Measurements from ENCODE around the gene ANKRD13C.
"Not testable (repeated sequence)": the region's sequence is repeated elsewhere in the genome, so short reads cannot be mapped to it uniquely, and the experiment has no call there.

ANKRD13C gene

GRCh38 chr1:70382682-70383081 lies 28.2 kb upstream of the ANKRD13C start:
- TF ChIP-seq, protein P1, sequence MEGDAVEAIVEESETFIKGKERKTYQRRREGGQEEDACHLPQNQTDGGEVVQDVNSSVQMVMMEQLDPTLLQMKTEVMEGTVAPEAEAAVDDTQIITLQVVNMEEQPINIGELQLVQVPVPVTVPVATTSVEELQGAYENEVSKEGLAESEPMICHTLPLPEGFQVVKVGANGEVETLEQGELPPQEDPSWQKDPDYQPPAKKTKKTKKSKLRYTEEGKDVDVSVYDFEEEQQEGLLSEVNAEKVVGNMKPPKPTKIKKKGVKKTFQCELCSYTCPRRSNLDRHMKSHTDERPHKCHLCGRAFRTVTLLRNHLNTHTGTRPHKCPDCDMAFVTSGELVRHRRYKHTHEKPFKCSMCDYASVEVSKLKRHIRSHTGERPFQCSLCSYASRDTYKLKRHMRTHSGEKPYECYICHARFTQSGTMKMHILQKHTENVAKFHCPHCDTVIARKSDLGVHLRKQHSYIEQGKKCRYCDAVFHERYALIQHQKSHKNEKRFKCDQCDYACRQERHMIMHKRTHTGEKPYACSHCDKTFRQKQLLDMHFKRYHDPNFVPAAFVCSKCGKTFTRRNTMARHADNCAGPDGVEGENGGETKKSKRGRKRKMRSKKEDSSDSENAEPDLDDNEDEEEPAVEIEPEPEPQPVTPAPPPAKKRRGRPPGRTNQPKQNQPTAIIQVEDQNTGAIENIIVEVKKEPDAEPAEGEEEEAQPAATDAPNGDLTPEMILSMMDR (IDR thresholded peaks at IDR 0.05; ENCODE audit: low read depth, low read length, missing control alignments) = no peak
- Histone ChIP-seq H3K36me3 (replicated peaks) (no peaks in the 10 kb centered on the region), H3K27me3 (replicated peaks) (no peaks in the 10 kb centered on the region), H3K4me3 (ENCODE audit: low read depth, low read length) (no peak overlapping the region), H3K27ac (no peak overlapping the region)
- no peak for DNase-seq
- in situ Hi-C loops (cut with HindIII; ENCODE audit: low pct_ligation_motif_present, low sequenced_read_pairs) = no loop called here

GRCh38 chr1:70376196-70376595 lies 21.7 kb upstream of the ANKRD13C start:
- in situ Hi-C loops (cut with HindIII; ENCODE audit: low pct_ligation_motif_present, low sequenced_read_pairs) = no loop called here
- DNase-seq = no peak
- Histone ChIP-seq H3K27me3 (replicated peaks) (no peaks in the 10 kb centered on the region), H3K36me3 (replicated peaks) (no peaks in the 10 kb centered on the region), H3K4me3 (ENCODE audit: low read depth, low read length) (no peak overlapping the region), H3K27ac (no peak overlapping the region)
- TF ChIP-seq, protein P1 (IDR thresholded peaks at IDR 0.05; ENCODE audit: low read depth, low read length, missing control alignments) = no peak

- DNase-seq; H3K4me3 ChIP-seq (ENCODE audit: low read depth, low read length); H3K36me3 ChIP-seq (replicated peaks); in situ Hi-C loops (cut with HindIII; ENCODE audit: low pct_ligation_motif_present, low sequenced_read_pairs); H3K27me3 ChIP-seq (replicated peaks); H3K27ac ChIP-seq: not testable (repeated sequence)
Measured at GRCh38 chr1:70373580-70373979, 19.1 kb upstream of the ANKRD13C start.

GRCh38 chr1:70372426-70372825 lies 17.9 kb upstream of the ANKRD13C start:
- DNase-seq = no peak

DNA sequence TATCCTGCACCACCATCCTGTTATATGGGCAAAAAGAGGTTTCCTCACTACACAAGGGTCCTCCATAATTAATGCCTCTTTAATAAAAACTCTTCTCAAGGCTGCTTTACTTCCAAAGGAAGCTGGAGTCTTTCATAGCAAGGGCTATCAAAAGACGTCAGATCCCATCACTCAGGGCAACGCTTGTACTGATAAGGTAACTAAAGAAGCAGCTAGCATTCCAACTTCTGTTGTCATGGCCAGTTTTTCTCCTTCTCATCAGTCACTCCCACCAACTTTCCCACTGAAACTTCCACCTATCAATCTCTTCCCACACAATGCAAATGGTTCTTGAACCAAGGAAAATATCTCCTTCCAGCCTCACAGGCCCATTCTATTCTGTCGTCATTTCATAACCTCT lies 17.1 kb upstream of the ANKRD13C start:
- H3K4me3 ChIP-seq (ENCODE audit: low read depth, low read length); H3K27me3 ChIP-seq (replicated peaks); in situ Hi-C loops (cut with HindIII; ENCODE audit: low pct_ligation_motif_present, low sequenced_read_pairs); DNase-seq; H3K27ac ChIP-seq; H3K36me3 ChIP-seq (replicated peaks): not testable (repeated sequence)

More at GRCh38 chr1:70372426-70372825, 17.9 kb upstream of the ANKRD13C start:
- Histone ChIP-seq H3K36me3 (replicated peaks) (no peaks in the 10 kb centered on the region), H3K27me3 (replicated peaks) (no peaks in the 10 kb centered on the region), H3K4me3 (ENCODE audit: low read depth, low read length) (no peak overlapping the region), H3K27ac (no peak overlapping the region)
- TF ChIP-seq, protein P1 (IDR thresholded peaks at IDR 0.05; ENCODE audit: low read depth, low read length, missing control alignments) = no peak
- in situ Hi-C loops (cut with HindIII; ENCODE audit: low pct_ligation_motif_present, low sequenced_read_pairs) = no loop called here

GRCh38 chr1:70367397-70367796 lies 12.9 kb upstream of the ANKRD13C start:
- H3K36me3 ChIP-seq (replicated peaks); DNase-seq; H3K27ac ChIP-seq; H3K4me3 ChIP-seq (ENCODE audit: low read depth, low read length); H3K27me3 ChIP-seq (replicated peaks); in situ Hi-C loops (cut with HindIII; ENCODE audit: low pct_ligation_motif_present, low sequenced_read_pairs): not testable (repeated sequence)

GRCh38 chr1:70366997-70367396 lies 12.5 kb upstream of the ANKRD13C start:
- DNase-seq; H3K27ac ChIP-seq; in situ Hi-C loops (cut with HindIII; ENCODE audit: low pct_ligation_motif_present, low sequenced_read_pairs); H3K27me3 ChIP-seq (replicated peaks); H3K4me3 ChIP-seq (ENCODE audit: low read depth, low read length); H3K36me3 ChIP-seq (replicated peaks): not testable (repeated sequence)

- DNase-seq; H3K27ac ChIP-seq; H3K27me3 ChIP-seq (replicated peaks); H3K36me3 ChIP-seq (replicated peaks); H3K4me3 ChIP-seq (ENCODE audit: low read depth, low read length); in situ Hi-C loops (cut with HindIII; ENCODE audit: low pct_ligation_motif_present, low sequenced_read_pairs): not testable (repeated sequence)
Measured at GRCh38 chr1:70366425-70366952, 12.0 kb upstream of the ANKRD13C start.

Data from brain microvascular endothelial cell (primary cell).